Fibroblast of lung (primary cell): ENCODE data around the gene SYT11. TPM values are rescaled to one million over a fixed set of nuclear protein-coding genes. Genes with fewer than 3 reads are reported as not detected.

Experiments used
- DNase-seq, 2 donors: peaks; one replicate each; pipeline versions ENCODE4 v3.0.0 to v3.0.0-alpha.2; 2010; ENCODE audit warnings: low read depth in 2 of 2
- H2AFZ ChIP-seq: 2 replicates; pipeline ENCODE4 v1.5.1; 2012; ENCODE audit warnings: low read length, control low read depth, inconsistent platforms
- H3K27ac ChIP-seq: 2 replicates; pipeline ENCODE4 v1.5.1; 2011; ENCODE audit warnings: low read length, control low read depth; ENCODE audit not compliant: insufficient read depth
- H3K27me3 ChIP-seq: 2 replicates; pipeline ENCODE4 v1.5.1; 2011; ENCODE audit warnings: mild to moderate bottlenecking, low read length; ENCODE audit not compliant: control insufficient read depth, insufficient read depth
- H3K36me3 ChIP-seq: 2 replicates; pipeline ENCODE4 v1.5.1; 2011; ENCODE audit warnings: low read length; ENCODE audit not compliant: control insufficient read depth, insufficient read depth
- H3K4me1 ChIP-seq: 2 replicates; pipeline ENCODE4 v1.5.1; 2011; ENCODE audit warnings: low read length; ENCODE audit not compliant: control insufficient read depth, insufficient read depth; ENCODE audit errors: extremely low read depth
- H3K4me2 ChIP-seq: 2 replicates; pipeline ENCODE4 v1.5.1; 2011; ENCODE audit warnings: low read length, control low read depth; ENCODE audit not compliant: insufficient read depth; ENCODE audit errors: extremely low read depth
- H3K4me3 ChIP-seq, 4 experiments: fragments of 200-600 bp in 1 of 4; sonication (generic) in 1 of 4; replicated peaks in 1 of 4; 2 replicates each; pipeline ENCODE4 v1.5.1; 2011 to 2016; ENCODE audit warnings: low read length in 4 of 4, low read depth in 3 of 4, mild to moderate bottlenecking in 3 of 4, control low read depth in 2 of 4, inconsistent platforms in 1 of 4, mixed read lengths in 1 of 4; ENCODE audit not compliant: insufficient read depth in 1 of 4; ENCODE audit errors: control extremely low read depth in 1 of 4
- H3K79me2 ChIP-seq: 2 replicates; pipeline ENCODE4 v1.5.1; 2012; ENCODE audit warnings: mild to moderate bottlenecking, low read length, inconsistent platforms; ENCODE audit not compliant: control insufficient read depth, insufficient read depth
- H3K9ac ChIP-seq: 2 replicates; pipeline ENCODE4 v1.5.1; 2011; ENCODE audit warnings: mild to moderate bottlenecking, low read length, control low read depth; ENCODE audit not compliant: insufficient read depth
- H3K9me3 ChIP-seq: 2 replicates; pipeline ENCODE4 v1.5.1; 2012; ENCODE audit warnings: low read depth, low read length; ENCODE audit not compliant: control insufficient read depth, insufficient read depth
- H4K20me1 ChIP-seq: 2 replicates; pipeline ENCODE4 v1.5.1; 2011; ENCODE audit warnings: low read length; ENCODE audit not compliant: control insufficient read depth, insufficient read depth; ENCODE audit errors: extremely low read depth
- EZH2 ChIP-seq: IDR thresholded peaks from 2 replicates; pipeline ENCODE4 v1.5.1; 2012; ENCODE audit warnings: low read length, control low read depth, mild to moderate bottlenecking; ENCODE audit errors: missing control alignments
- polyA plus RNA-seq, 2 donors: library from polyadenylated mRNA; depleted of rRNA in 1 of 2; stranded (reverse) in 1 of 2; unstranded in 1 of 2; fragments of >200 nt; gene quantifications; 2 replicates each; pipeline ENCODE4 v1.2.1, GENCODE V29; 2011 to 2012; ENCODE audit warnings: missing spikeins in 1 of 2
- total RNA-seq: library from RNA; depleted of rRNA; stranded (reverse); fragments of >200 nt; gene quantifications from 2 replicates; pipeline ENCODE4 v1.2.1, GENCODE V29; 2014
- TF ChIP-seq, protein P1 (sequence below), 2 donors: IDR thresholded peaks in 1 of 2; conservative IDR thresholded peaks in 1 of 2; 1 replicate in 1 of 2; 2 replicates in 1 of 2; pipeline ENCODE4 v1.5.1; 2011 to 2012; ENCODE audit warnings: low read length in 2 of 2, control low read depth in 1 of 2, inconsistent platforms in 1 of 2, low read depth in 1 of 2, mild to moderate bottlenecking in 1 of 2

SYT11 gene
- total and polyA plus RNA-seq, 2 donors (not counting 1 experiment from before 2014, with no cell fraction given), result 36.8 to 71.3 TPM

DNA sequence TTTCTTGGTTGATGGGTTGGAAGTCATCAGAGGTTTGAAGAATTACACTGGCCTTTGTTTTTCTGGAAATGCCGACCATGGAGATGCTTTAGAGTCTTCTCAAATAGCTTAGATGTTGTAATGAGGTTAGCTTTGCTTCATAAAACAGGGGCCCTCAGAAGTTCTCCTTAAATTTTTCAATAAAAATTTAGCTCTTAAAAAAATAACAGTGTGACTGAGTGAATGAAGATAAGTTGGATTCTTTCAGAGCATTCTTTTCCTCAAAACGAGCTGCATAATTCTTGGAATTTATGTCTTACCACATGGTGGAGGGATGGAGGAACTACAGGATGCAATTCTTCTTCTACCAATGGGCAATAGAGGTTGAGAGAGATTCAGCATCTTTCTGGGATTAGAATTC, 23.4 kb downstream of the SYT11 start:
- DNase-seq, result no peak
- no peak overlapping the region for H3K27ac ChIP-seq
- no peaks in the 10 kb centered on the region for H3K79me2 ChIP-seq
- H3K27me3 ChIP-seq, result no peaks in the 10 kb centered on the region
- H3K4me3 ChIP-seq, result no peak overlapping the region
- no peaks in the 10 kb centered on the region for H3K9me3 ChIP-seq
- H4K20me1 ChIP-seq, result no peaks in the 10 kb centered on the region
- peaks cover 5% of the 10 kb centered on the region for H3K4me1 ChIP-seq
- H3K9ac ChIP-seq, result no peak overlapping the region
- no peak overlapping the region for H3K4me2 ChIP-seq
- no peaks in the 10 kb centered on the region for H3K36me3 ChIP-seq
- no peak overlapping the region for H2AFZ ChIP-seq
- TF ChIP-seq, protein P1, sequence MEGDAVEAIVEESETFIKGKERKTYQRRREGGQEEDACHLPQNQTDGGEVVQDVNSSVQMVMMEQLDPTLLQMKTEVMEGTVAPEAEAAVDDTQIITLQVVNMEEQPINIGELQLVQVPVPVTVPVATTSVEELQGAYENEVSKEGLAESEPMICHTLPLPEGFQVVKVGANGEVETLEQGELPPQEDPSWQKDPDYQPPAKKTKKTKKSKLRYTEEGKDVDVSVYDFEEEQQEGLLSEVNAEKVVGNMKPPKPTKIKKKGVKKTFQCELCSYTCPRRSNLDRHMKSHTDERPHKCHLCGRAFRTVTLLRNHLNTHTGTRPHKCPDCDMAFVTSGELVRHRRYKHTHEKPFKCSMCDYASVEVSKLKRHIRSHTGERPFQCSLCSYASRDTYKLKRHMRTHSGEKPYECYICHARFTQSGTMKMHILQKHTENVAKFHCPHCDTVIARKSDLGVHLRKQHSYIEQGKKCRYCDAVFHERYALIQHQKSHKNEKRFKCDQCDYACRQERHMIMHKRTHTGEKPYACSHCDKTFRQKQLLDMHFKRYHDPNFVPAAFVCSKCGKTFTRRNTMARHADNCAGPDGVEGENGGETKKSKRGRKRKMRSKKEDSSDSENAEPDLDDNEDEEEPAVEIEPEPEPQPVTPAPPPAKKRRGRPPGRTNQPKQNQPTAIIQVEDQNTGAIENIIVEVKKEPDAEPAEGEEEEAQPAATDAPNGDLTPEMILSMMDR (conservative IDR thresholded peaks at IDR 0.05 in 1 of 2, IDR thresholded peaks at IDR 0.05 in 1 of 2; ENCODE audit: low read depth in 1 of 2, low read length in 2 of 2), result no peak
- no peak for TF ChIP-seq EZH2

DNA sequence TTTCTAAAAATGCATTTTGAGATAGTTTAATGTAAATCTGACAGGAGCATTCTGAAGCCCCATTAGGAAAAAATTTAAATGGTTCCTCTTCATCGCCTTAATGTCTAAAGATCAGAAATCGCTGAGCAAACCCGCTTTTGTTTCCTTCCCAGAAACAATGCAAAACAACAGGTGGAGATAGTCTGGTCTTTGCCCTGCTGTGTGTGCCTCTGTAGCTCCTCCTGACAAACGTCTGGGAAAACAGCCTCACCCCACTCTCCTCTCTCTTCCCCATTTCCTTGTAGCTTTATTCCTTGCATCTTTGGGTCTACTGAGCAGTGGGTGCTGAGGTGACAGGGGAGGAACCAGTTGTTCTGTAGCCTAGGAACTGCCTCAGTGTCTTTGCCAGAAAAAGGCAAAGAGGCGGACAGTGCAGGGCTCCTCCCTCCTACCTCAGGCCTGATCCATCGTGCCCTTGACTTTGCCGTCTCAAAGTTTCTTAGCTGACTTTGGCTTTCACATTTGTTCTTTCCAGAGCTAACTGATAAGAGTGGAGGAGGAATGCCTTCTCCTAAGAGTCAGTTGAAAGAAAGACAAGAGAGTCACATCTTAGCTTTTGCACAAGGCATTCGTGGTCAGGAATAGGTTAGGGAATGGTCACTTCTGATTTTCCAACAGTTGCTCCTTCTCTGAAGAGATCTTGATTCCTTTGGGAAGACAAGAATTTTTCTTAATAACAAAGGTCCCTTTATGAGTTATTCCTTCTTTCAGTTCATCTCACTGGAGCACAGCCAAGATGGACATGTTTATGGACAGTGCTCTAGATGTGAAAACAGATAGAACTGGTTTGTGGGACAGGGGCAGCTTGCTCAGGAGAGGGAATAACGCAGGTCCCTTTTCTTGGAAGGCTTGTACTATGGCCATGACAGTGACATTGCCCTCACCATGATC, 24.9 kb downstream of the SYT11 start:
- Histone ChIP-seq H3K9me3 (no peaks in the 10 kb centered on the region), H3K4me3 (no peak overlapping the region), H3K4me1 (peaks cover 7% of the 10 kb centered on the region), H3K36me3 (no peaks in the 10 kb centered on the region), H3K27me3 (no peaks in the 10 kb centered on the region), H3K79me2 (no peaks in the 10 kb centered on the region), H4K20me1 (no peaks in the 10 kb centered on the region), H3K9ac (no peak overlapping the region), H3K27ac (peak overlapping the region; percentile 23), H3K4me2 (no peak overlapping the region), H2AFZ (peak overlapping the region; percentile 35)
- DNase-seq, result peak in 1 of 2 donors; percentile 41
- no peak for TF ChIP-seq EZH2
- TF ChIP-seq, protein P1 (conservative IDR thresholded peaks at IDR 0.05 in 1 of 2, IDR thresholded peaks at IDR 0.05 in 1 of 2; ENCODE audit: low read depth in 1 of 2, low read length in 2 of 2), result no peak

DNA sequence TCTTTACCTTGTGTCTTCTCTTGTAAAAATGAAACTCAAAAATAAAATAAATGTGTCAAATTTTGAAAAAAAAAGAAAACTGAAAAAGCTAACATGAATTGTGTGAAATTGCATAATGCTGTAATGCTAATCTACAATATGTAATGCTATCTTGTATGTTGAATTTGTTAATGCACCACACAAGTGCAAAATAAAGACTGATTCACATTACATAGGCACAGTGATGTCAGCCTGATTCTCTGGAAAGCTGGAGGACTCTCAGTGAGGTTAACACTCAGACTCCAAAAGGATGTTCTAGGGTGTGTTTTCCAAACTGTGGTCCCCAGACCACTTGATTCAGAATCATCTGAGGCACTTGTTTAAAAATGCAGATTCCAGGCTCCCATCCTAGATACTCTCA, 25.6 kb downstream of the SYT11 start:
- no peak for DNase-seq
- H3K27ac ChIP-seq, result no peak overlapping the region
- H3K27me3 ChIP-seq, result no peaks in the 10 kb centered on the region
- H3K79me2 ChIP-seq, result no peaks in the 10 kb centered on the region
- H3K4me3 ChIP-seq, result no peak overlapping the region
- H3K36me3 ChIP-seq, result no peaks in the 10 kb centered on the region
- H3K9me3 ChIP-seq, result no peaks in the 10 kb centered on the region
- no peak overlapping the region for H2AFZ ChIP-seq
- H3K4me1 ChIP-seq, result peaks cover 9% of the 10 kb centered on the region
- no peak overlapping the region for H3K9ac ChIP-seq
- H4K20me1 ChIP-seq, result no peaks in the 10 kb centered on the region
- H3K4me2 ChIP-seq, result no peak overlapping the region
- TF ChIP-seq, protein P1 (conservative IDR thresholded peaks at IDR 0.05 in 1 of 2, IDR thresholded peaks at IDR 0.05 in 1 of 2; ENCODE audit: low read depth in 1 of 2, low read length in 2 of 2), result no peak
- TF ChIP-seq EZH2, result no peak
